Measurements from ENCODE around the gene FRMD4B.

- TF ChIP-seq POLR2A (IDR thresholded peaks at IDR 0.05) (no peak), CTCF (IDR thresholded peaks at IDR 0.05) (no peak)
Observed at GRCh38 chr3:69273896-69274295, 112.0 kb downstream of the FRMD4B start.
